ENCODE data around the gene NUB1. TPM values are rescaled to one million over a fixed set of nuclear protein-coding genes. Genes with fewer than 3 reads are reported as not detected.

NUB1 gene
- total and polyA plus RNA-seq, 2 experiments from 2014 or later: 30.6 to 34.3 TPM

GRCh38 chr7:151405056-151405455, 63.4 kb downstream of the NUB1 start:
- Histone ChIP-seq H3K36me3 (no peaks in the 10 kb centered on the region), H3K27me3 (no peaks in the 10 kb centered on the region), H3K4me1 (ENCODE audit: low read depth) (no peaks in the 10 kb centered on the region), H3K4me3 (no peak overlapping the region), H3K27ac (peak overlapping the region; percentile 56), H3K9me3 (ENCODE audit: low read depth) (no peaks in the 10 kb centered on the region)
- no peak for DNase-seq (ENCODE audit: low read depth in 1 of 2, low spot score in 1 of 2)
- TF ChIP-seq CTCF (IDR thresholded peaks at IDR 0.05; ENCODE audit: low read depth, low read length): no peak

GRCh38 chr7:151405588-151405987, 64.0 kb downstream of the NUB1 start:
- TF ChIP-seq CTCF (IDR thresholded peaks at IDR 0.05; ENCODE audit: low read depth, low read length): no peak

DNA sequence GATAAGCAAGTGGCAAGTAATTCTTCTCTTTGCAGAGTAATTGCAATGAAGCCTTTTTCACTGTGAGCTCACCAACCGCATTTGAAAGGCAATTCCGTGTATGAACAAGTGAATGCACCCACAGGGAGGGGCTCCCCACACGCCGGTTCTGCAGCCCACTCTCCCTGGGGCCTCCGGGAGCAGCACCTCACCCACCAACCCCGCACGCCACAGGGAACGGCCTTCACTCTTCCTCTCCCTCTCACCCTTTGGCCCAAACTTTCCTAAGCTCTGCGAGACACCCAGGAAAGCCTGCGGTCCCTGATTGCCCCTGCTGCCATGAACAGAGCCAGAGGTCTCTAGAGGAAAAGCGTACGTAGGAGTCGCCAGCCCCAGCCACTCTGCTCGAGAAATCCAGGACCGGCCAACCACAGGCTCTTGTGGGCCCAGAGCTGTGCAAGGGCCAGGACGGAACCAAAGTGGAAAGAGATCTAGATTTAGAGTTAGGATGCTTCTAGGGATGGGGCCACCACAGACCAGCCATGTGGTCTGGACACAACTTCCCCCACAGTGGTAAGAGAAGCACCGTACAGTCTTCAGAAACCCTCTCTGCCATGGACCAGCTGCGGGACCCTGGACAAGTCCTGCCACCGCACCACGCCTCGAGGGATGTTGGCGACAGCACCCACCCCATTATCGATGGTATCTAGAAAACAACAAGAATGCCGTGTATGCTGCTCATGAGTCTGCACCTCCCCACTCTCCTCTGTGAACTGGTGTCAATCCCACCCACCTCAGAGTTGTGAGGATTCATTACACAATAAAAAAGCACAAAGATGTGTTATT, 64.7 kb downstream of the NUB1 start:
- no peak overlapping the region for H3K4me3 ChIP-seq
- H3K4me1 ChIP-seq (ENCODE audit: low read depth): no peaks in the 10 kb centered on the region
- DNase-seq (ENCODE audit: low read depth in 1 of 2, low spot score in 1 of 2): no peak
- no peak overlapping the region for H3K27ac ChIP-seq
- no peak for TF ChIP-seq CTCF (IDR thresholded peaks at IDR 0.05; ENCODE audit: low read depth, low read length)
- no peaks in the 10 kb centered on the region for H3K27me3 ChIP-seq
- H3K9me3 ChIP-seq (ENCODE audit: low read depth): no peaks in the 10 kb centered on the region
- H3K36me3 ChIP-seq: no peaks in the 10 kb centered on the region

More at GRCh38 chr7:151405588-151405987, 64.0 kb downstream of the NUB1 start:
- Histone ChIP-seq H3K9me3 (ENCODE audit: low read depth) (no peaks in the 10 kb centered on the region), H3K36me3 (no peaks in the 10 kb centered on the region), H3K27me3 (no peaks in the 10 kb centered on the region), H3K4me1 (ENCODE audit: low read depth) (no peaks in the 10 kb centered on the region), H3K4me3 (no peak overlapping the region), H3K27ac (peak overlapping the region; percentile 56)
- no peak for DNase-seq (ENCODE audit: low read depth in 1 of 2, low spot score in 1 of 2)

DNA sequence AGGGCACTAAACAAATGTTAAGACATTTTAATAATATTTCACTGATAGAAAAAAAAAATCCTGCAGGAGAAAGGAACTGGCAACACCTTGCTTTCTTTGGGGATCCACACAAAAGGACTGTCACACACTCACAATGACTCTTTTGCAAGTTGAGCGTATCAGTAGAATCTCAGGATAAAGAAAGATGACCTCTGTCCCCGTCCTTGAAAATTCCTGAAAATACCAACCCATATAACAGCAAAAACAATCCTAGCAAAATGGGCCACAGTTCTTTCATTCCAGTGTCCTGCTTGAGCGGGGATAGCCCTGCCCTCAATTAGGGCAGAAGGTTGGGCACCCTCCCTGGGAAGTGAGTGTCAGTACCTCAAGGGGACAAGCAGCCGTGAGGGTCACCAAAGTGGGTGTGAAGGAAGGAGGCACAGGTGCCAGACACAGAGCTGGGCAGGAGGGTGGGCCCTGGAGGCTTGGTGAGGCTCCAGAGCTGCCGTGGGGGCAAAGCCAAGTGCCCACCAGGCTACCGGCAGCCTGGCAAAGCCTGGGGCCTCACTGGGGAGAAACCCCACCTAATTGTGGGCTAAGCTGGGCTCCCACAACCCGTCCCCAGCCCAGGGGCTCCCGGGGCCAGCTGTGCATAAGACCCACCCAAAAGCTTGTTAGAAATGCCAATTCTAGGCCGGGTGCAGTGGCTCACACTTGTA, 65.4 kb downstream of the NUB1 start:
- DNase-seq (ENCODE audit: low read depth in 1 of 2, low spot score in 1 of 2): no peak
- Histone ChIP-seq H3K4me3 (no peak overlapping the region), H3K9me3 (ENCODE audit: low read depth) (no peaks in the 10 kb centered on the region), H3K4me1 (ENCODE audit: low read depth) (peaks cover 4% of the 10 kb centered on the region), H3K36me3 (no peaks in the 10 kb centered on the region), H3K27me3 (no peaks in the 10 kb centered on the region), H3K27ac (no peak overlapping the region)
- no peak for TF ChIP-seq CTCF (IDR thresholded peaks at IDR 0.05; ENCODE audit: low read depth, low read length)

DNA sequence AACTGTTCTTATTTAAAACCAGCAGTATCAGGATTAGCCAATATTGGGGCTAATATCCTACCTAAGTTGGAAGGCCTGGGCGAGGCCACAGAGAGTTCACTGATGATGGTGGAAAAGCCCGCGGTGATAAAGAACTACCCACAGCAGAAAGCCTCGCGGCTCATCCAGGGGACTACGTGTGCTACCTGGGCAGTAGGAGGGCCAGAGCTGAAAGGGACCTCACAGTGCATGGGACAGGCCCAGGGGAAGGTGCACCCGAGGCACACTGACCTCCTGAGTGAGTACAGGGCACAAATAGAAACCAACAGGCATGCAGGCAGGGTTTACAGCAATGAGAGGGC, 66.9 kb downstream of the NUB1 start:
- Histone ChIP-seq H3K9me3 (ENCODE audit: low read depth) (no peaks in the 10 kb centered on the region), H3K27ac (no peak overlapping the region), H3K4me3 (peak overlapping the region; percentile 62), H3K36me3 (no peaks in the 10 kb centered on the region), H3K27me3 (no peaks in the 10 kb centered on the region), H3K4me1 (ENCODE audit: low read depth) (peaks cover 4% of the 10 kb centered on the region)
- TF ChIP-seq CTCF (IDR thresholded peaks at IDR 0.05; ENCODE audit: low read depth, low read length): no peak
- no peak for DNase-seq (ENCODE audit: low read depth in 1 of 2, low spot score in 1 of 2)

Data from cardiac muscle cell (in vitro differentiated cells and primary cell).